Lung microvascular endothelial cell (primary cell): Measurements from ENCODE around the gene ZSCAN26. TPM values are rescaled to one million over a fixed set of nuclear protein-coding genes. Genes with fewer than 3 reads are reported as not detected.

Experiments
- DNase-seq, 2 donors: peaks; one replicate each; pipeline versions ENCODE4 v3.0.0 to v3.0.0-alpha.2; 2010; ENCODE audit warnings: low read depth in 2 of 2
- total RNA-seq: library from RNA; depleted of rRNA; stranded (reverse); fragments of >200 nt; gene quantifications from 2 replicates; pipeline ENCODE4 v1.2.1, GENCODE V29; 2014

The ZSCAN26 gene
- 6.5 and 7.1 TPM in 2 replicates for total RNA-seq

DNA sequence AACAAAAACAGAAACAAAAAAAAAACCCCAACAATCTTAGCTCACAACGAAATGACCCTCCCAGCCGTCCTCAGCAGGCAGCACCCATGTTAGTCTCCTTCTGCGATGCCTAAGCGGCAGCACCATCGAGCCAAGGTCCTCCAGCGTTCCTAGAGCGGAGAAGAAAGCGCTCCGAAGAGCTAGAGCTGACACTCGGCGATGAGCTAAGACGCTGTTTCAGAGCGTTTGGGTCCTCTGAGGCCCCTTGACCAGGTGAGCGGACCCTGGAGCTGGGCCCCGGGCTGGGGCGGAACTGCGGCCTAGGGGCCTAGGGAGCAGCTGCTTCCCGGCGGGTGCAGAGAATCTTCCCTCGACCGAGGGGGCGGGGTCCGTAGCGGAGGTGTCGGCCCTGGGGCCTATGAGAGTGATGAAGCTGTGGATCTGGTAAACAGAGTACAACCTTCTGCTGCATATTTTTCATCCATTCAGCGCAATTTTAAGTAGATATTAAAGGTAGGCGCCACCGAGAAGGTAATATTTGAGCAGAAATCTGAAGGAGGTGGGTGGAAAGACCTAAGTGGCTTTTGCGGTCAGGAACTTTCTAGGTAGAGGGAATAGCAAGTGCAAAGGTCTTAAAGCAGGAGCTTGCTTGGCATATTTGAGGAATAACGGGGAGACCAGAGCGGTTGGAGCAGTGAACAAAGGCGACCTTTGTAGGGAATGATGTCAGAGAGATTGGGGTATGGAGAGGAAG, at the start of gene ZSCAN26:
Gene ZSCAN26 (plus strand): TSS at position 182 of the 733 bp plus-strand sequence. CDS start 4,777 bp downstream, outside the sequence.
- DNase-seq = peak; percentile 77 to 91

GRCh38 chr6:28217890-28218289, 49.1 kb upstream of the ZSCAN26 start:
- no peak for DNase-seq

- DNase-seq = peak; percentile 58 to 70
Observed at GRCh38 chr6:28218312-28219248, 48.4 kb upstream of the ZSCAN26 start.

DNA sequence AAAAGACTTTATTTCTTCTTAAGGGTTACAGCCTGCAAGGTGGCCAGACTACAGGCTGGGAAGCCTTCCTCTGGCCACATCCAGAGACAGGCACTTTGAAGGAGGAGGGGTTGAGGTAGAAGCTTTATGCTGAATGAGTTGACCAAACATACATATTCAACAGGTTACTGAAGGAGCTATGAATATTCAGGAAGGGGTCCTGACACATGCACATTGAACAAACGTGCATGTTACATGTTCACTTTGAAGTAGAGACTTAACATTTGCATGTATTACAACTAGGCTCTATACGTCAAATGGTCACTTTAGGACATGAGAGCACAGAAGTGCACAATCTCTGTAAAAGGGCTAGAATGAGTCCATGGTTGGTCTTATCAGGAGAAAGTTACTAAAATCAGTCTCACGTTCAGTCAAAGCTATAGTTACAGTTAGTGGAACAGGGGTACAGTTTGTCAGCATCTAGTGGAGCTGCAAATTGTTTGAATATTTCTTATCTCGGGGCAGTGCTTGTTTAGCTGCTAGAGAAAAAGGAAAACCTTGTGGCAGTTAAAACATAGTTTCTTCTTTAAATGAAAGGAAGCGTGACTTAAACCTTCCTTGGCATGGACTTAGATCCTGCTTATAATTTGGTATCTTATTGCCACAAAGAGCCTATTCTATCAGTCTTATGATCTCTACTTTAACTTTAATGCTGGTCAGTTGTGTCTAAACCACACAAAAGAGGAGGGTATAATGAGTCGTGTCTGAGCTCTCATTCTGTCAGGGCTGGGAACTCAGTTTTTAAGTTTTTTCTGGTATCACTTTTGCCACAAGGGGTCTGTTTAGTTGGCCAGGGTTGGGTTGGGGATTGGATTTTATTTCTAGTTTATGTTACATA, 46.4 kb upstream of the ZSCAN26 start:
- no peak for DNase-seq

- DNase-seq = no peak
Observed at GRCh38 chr6:28224131-28225055, 42.5 kb upstream of the ZSCAN26 start.

- peak; percentile 78 to 91 for DNase-seq
Observed at GRCh38 chr6:28225056-28225834, 41.7 kb upstream of the ZSCAN26 start, which contains the start of gene ZSCAN9. Gene ZSCAN9, plus strand, starts transcription at chr6:28225275. Its CDS starts 1,810 bp downstream, at chr6:28227085.

GRCh38 chr6:28226460-28226859, 40.5 kb upstream of the ZSCAN26 start:
- DNase-seq = no peak

DNA sequence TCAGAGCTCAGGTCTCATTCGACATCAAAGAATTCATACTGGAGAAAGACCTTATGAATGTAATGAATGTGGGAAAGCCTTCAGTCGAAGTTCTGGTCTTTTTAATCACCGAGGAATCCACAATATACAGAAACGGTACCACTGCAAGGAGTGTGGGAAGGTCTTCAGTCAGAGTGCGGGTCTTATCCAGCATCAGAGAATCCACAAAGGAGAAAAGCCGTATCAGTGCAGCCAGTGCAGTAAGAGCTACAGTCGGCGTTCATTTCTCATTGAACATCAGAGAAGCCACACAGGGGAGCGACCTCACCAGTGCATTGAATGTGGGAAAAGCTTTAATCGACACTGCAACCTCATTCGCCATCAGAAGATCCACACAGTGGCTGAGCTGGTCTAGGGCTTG, 34.2 kb upstream of the ZSCAN26 start:
- no peak for DNase-seq

DNA sequence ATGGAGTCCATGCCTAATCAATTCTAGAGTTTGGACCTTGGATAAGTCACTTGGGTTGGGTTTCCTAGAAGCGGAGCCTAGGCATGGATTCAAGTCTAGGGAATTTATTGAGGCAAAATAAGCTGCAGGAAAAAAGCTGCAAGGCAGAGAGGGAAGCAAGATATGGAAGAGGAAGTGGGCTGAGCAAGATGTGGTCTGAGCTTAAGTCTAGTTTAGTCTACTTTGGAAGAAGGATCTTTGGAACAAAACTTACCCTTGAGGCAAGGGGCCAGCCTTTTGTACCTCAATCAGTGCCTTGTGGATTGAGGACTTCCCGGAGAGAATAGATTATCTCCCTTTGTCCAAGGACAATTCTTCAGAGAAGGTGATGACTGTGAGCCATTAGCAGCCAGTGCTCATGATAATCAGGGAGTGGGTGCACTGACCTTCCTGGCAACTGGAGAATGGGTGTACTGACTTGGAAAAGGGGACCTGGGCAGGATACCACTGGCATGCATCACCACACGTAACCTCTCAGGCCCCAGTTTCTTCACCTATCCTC, 31.0 kb upstream of the ZSCAN26 start:
- no peak for DNase-seq

DNA sequence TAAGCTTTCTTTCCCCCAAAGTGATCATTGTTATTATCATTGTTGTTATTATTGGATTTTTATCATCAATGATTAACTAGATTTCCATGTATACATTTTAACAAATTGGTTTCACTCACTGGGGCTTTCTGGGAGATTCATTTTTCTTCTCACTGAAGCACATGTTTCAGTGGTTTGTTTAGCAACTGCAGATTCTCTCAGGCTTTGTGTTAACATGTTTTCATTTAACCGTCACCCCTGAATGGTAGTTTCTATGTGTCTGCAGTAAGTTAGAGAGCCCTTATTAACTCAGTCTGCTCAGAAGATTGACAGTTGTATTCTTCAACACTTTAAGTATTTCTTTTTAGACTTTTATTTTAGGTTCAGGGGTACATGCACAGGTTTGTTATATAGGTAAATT, 27.3 kb upstream of the ZSCAN26 start:
- no peak for DNase-seq

GRCh38 chr6:28240471-28240870, 26.5 kb upstream of the ZSCAN26 start:
- DNase-seq = no peak

- no peak for DNase-seq
Observed at GRCh38 chr6:28243946-28244345, 23.0 kb upstream of the ZSCAN26 start.

DNA sequence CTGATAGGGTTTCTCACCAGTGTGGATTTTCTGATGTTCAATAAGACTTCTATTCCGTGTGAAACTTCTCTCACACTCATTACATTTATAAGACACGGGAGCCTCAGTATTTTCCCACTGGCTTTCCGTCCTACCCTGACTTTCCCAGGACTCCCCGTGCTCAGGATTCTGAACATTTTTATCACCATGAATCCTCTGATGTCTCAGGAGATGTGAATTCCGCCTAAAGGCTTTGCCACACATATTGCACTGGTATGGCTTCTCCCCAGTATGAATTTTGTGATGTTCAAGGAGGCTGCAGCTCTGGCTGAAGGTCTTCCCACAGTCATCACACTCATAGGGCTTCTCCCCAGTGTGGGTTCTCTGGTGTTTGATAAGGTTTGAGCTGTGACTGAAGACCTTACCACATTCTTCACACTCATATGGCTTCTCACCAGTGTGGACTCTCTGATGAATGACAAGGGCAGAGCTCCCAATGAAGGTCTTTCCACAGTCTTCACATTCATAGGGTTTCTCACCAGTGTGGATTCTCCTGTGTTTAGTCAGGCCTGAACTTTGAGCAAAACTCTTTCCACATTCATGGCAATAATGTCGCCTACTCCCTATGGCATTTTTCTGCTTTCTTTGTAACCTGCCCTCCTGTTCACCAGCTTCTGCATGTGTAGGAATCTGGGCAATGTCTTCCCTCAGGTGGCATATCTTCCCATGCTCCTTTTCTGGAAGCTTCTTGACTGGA, 21.6 kb upstream of the ZSCAN26 start:
- no peak for DNase-seq

- DNase-seq = no peak
Observed at GRCh38 chr6:28248916-28249315, 18.0 kb upstream of the ZSCAN26 start.

- DNase-seq = no peak
Observed at GRCh38 chr6:28250747-28251146, 16.2 kb upstream of the ZSCAN26 start.

- DNase-seq = peak; percentile 5 to 47
Observed at GRCh38 chr6:28251661-28252008, 15.3 kb upstream of the ZSCAN26 start.

- peak; percentile 77 to 92 for DNase-seq
Observed at GRCh38 chr6:28252009-28252975, 14.7 kb upstream of the ZSCAN26 start, which contains the start of gene ZKSCAN4. Gene ZKSCAN4, minus strand, starts transcription at chr6:28252269. Its CDS starts 289 bp downstream, at chr6:28251980.
